Measurements from ENCODE around the gene POLK.
"Not testable (repeated sequence)": the region's sequence is repeated elsewhere in the genome, so short reads cannot be mapped to it uniquely, and the experiment has no call there.

POLK gene

GRCh38 chr5:75574791-75575190 is 63.1 kb downstream of the POLK start:
- no peak for DNase-seq (ENCODE audit: low read depth)
- H3K4me3 ChIP-seq (ENCODE audit: low read length), result no peak overlapping the region
- no peak for TF ChIP-seq CTCF (conservative IDR thresholded peaks at IDR 0.05; ENCODE audit: low read depth, low read length)

- not testable (repeated sequence) for H3K4me3 ChIP-seq (ENCODE audit: low read length); DNase-seq (ENCODE audit: low read depth)
Observed at GRCh38 chr5:75578280-75578679, 66.6 kb downstream of the POLK start.

GRCh38 chr5:75584641-75585040 is 73.0 kb downstream of the POLK start:
- peak; percentile 34 for TF ChIP-seq CTCF (conservative IDR thresholded peaks at IDR 0.05; ENCODE audit: low read depth, low read length)
- H3K4me3 ChIP-seq (ENCODE audit: low read length), result no peak overlapping the region
- DNase-seq (ENCODE audit: low read depth), result no peak

GRCh38 chr5:75588666-75589065 is 77.0 kb downstream of the POLK start:
- no peak overlapping the region for H3K4me3 ChIP-seq (ENCODE audit: low read length)
- no peak for DNase-seq (ENCODE audit: low read depth)
- no peak for TF ChIP-seq CTCF (conservative IDR thresholded peaks at IDR 0.05; ENCODE audit: low read depth, low read length)

- H3K4me3 ChIP-seq (ENCODE audit: low read length), result no peak overlapping the region
- no peak for TF ChIP-seq CTCF (conservative IDR thresholded peaks at IDR 0.05; ENCODE audit: low read depth, low read length)
- DNase-seq (ENCODE audit: low read depth), result no peak
Observed at GRCh38 chr5:75600535-75600934, 88.8 kb downstream of the POLK start.

GRCh38 chr5:75601567-75601966 is 89.9 kb downstream of the POLK start:
- no peak for TF ChIP-seq CTCF (conservative IDR thresholded peaks at IDR 0.05; ENCODE audit: low read depth, low read length)
- no peak for DNase-seq (ENCODE audit: low read depth)
- no peak overlapping the region for H3K4me3 ChIP-seq (ENCODE audit: low read length)

GRCh38 chr5:75601996-75602395 is 90.3 kb downstream of the POLK start:
- TF ChIP-seq CTCF (conservative IDR thresholded peaks at IDR 0.05; ENCODE audit: low read depth, low read length), result no peak
- H3K4me3 ChIP-seq (ENCODE audit: low read length), result no peak overlapping the region
- DNase-seq (ENCODE audit: low read depth), result peak; percentile 62

- DNase-seq (ENCODE audit: low read depth), result no peak
Observed at GRCh38 chr5:75603371-75603770, 91.7 kb downstream of the POLK start.

More at GRCh38 chr5:75603371-75603770, 91.7 kb downstream of the POLK start:
- no peak overlapping the region for H3K4me3 ChIP-seq (ENCODE audit: low read length)
- TF ChIP-seq CTCF (conservative IDR thresholded peaks at IDR 0.05; ENCODE audit: low read depth, low read length), result no peak
